Measurements from ENCODE around the gene CCDC57.

Gene CCDC57

GRCh38 chr17:82234211-82235055 lies 21.8 kb upstream of the CCDC57 start:
- DNase-seq, result no peak

GRCh38 chr17:82232876-82233785 lies 20.5 kb upstream of the CCDC57 start:
- DNase-seq, result no peak

DNA sequence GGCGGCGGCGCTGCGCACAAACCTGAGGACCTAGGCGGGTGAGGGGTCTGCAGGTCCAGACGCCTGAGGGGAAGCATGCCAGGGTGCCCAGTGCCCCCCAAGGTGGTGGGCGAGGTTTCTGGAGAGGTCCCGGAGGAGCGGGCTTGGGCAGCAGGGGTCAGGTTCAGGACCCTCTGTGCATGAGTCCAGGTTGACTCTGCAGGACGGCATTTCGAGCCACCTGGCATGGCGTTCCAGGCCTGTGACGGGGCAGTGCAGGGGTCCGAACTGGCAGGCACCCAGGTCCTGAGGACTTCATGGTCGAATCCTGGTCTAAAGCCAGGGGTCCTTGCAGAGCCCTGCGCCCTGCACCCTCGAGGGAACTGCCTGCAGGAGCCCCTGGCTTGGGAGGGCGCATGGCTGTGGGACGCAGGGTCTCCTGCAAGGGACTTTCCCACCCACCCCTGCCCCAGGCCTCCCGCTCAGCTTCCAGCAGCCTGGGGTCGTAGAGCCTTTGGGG lies 19.7 kb upstream of the CCDC57 start:
- no peak for DNase-seq

- no peak for DNase-seq
Observed at GRCh38 chr17:82231562-82232321, 19.1 kb upstream of the CCDC57 start.

DNA sequence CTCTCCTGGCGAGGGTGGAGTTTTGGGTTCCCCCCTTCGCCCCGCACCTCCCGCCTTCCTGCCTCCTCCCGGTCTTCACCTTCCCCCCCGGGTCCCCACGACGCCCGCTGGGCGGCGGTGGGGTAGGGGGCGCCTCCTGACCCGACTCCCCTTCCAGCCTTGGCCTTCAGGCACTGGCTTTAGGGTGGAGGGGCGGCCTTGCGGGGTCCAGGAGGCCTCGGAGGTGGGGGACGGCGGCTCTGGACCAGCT lies 18.6 kb upstream of the CCDC57 start:
- DNase-seq, result no peak

DNA sequence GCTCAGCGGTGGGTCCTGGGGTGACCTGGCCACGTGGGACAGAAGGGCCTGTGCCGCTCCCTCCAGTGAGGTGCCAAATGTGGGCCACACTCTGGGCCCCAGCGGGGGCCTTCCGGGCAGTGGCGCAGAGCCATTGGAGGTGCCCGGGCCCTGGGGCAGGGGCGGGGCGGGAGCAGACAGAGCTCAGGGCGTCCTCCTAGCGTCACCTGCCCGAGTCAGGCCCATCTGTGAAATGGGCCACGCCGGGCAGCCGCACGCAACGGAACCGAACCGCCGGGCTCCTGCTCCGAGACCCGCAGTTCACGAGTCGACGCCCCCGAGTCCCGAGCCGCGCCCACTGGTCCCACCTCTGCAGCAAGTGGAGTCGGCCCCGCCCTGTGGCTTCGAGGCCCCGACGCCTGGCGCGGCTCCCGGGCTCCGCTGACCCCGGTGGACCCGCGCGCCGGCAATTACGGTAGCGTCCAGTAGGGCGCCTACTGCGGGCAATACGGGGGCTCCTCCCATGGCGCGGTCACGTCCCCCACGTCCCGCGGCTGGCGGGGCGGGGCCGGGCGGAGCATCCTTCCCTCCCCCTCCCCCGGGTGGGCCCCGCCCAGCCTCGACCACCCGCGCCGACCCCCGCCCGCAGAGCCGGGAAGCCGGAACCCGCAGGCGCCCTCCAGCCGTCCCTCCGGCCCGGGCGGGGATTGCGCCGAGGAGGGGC lies 18.1 kb upstream of the CCDC57 start:
- DNase-seq, result no peak

- DNase-seq, result no peak
Observed at GRCh38 chr17:82229698-82230608, 17.3 kb upstream of the CCDC57 start.

GRCh38 chr17:82228842-82229697 lies 16.4 kb upstream of the CCDC57 start, which contains the start of gene SLC16A3:
Gene SLC16A3 (plus strand): TSS chr17:82229042. CDS start chr17:82236009, 6,967 bp downstream.
- DNase-seq, result peak; percentile 66

GRCh38 chr17:82228278-82228841 lies 15.7 kb upstream of the CCDC57 start:
- DNase-seq, result peak; percentile 70

- no peak for DNase-seq
Observed at GRCh38 chr17:82227629-82228277, 15.1 kb upstream of the CCDC57 start.

GRCh38 chr17:82226809-82227628 lies 14.4 kb upstream of the CCDC57 start:
- DNase-seq, result no peak

DNA sequence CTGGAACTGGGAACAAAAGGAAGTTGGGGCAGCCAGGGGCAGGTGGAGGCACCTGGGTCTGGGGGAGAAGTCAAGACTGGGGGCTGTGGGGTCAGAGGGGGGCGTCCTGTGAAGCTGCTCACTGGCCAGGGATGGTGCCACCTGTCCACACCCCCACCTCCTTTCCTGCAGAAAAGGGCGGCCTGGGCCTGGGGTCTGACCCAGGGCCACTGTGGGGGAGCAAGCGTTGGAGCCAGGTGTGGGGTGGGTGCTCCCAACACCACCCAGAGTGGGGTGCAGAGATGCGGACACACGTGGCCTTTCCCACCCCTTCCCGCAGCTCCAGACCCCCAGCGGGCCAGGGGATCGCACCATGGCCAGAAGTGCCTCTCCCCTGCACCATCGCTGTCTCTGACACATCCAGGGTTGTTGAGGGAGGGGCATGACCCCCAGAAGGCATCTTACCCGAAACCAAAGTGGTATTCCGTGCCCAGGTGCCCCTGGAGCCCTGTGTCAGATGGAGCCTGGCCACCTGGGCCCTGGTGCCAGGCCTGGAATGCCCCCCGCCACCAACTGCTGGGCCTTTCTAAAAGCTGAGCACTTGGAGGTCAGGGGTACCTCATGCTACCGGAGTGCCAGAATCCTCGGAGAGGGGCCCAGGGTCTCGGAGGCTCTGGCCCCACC lies 13.6 kb upstream of the CCDC57 start:
- no peak for DNase-seq

- DNase-seq, result no peak
Observed at GRCh38 chr17:82225368-82226029, 12.9 kb upstream of the CCDC57 start.

DNA sequence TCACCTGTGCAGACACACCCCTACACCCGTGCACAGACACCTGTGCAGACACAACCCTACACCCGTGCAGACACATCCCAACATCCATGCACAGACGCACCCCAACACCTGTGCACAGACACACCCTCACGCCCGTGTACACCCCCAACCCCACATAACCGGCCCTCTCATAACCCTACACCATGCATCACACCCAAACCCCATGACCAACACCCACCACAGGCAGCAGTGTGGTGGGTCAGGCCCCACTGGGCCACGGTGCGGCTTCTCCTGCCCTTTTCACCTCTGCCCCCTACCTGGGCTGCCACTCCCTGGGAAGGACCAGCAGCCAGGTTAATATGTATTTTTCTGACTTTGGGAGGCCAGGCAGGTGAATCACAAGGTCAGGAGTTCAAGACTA lies 12.0 kb upstream of the CCDC57 start:
- no peak for DNase-seq

- no peak for DNase-seq
Observed at GRCh38 chr17:82223517-82223916, 10.9 kb upstream of the CCDC57 start.

GRCh38 chr17:82222816-82223215 lies 10.2 kb upstream of the CCDC57 start:
- no peak for DNase-seq

- DNase-seq, result no peak
Observed at GRCh38 chr17:82221341-82221902, 8.8 kb upstream of the CCDC57 start.

All from central memory CD4-positive, alpha-beta T cell (primary cell).